Osteoblast (primary cell): ENCODE results near the gene TRIP11. TPM values are rescaled to one million over a fixed set of nuclear protein-coding genes. Genes with fewer than 3 reads are reported as not detected.
A peak's percentile ranks its signal among the peaks of the same experiment; 100 is the strongest.

Experiments used
- DNase-seq: peaks from one replicate; pipeline ENCODE4 v3.0.0; 2011; ENCODE audit warnings: low spot score, mixed read lengths; ENCODE audit not compliant: insufficient read length; ENCODE audit errors: missing footprints
- H2AFZ ChIP-seq: 2 replicates; pipeline ENCODE4 v1.6.0; 2011; ENCODE audit warnings: mild to moderate bottlenecking, low read length
- H3K27ac ChIP-seq: 2 replicates; pipeline ENCODE4 v1.5.1; 2011; ENCODE audit warnings: mild to moderate bottlenecking, low read depth, low read length, moderate library complexity
- H3K27me3 ChIP-seq: 2 replicates; pipeline ENCODE4 v1.6.0; 2012; ENCODE audit warnings: mild to moderate bottlenecking, control low read depth, inconsistent platforms, low read length, moderate library complexity; ENCODE audit not compliant: insufficient read depth
- H3K36me3 ChIP-seq: 2 replicates; pipeline ENCODE4 v1.5.1; 2011; ENCODE audit warnings: mild to moderate bottlenecking, low read length, control low read depth, moderate library complexity; ENCODE audit not compliant: insufficient read depth
- H3K4me1 ChIP-seq: 2 replicates; pipeline ENCODE4 v1.5.1; 2011; ENCODE audit warnings: mild to moderate bottlenecking, low read length, control low read depth, moderate library complexity; ENCODE audit not compliant: insufficient read depth
- H3K4me2 ChIP-seq: 2 replicates; pipeline ENCODE4 v1.6.0; 2011; ENCODE audit warnings: mild to moderate bottlenecking, low read length; ENCODE audit not compliant: insufficient read depth
- H3K4me3 ChIP-seq: fragments of 200-600 bp; sonication (generic); 3 replicates; pipeline ENCODE4 v1.5.1; 2012; ENCODE audit warnings: mild to moderate bottlenecking, low read length, inconsistent platforms; ENCODE audit not compliant: insufficient read depth
- H3K79me2 ChIP-seq: 2 replicates; pipeline ENCODE4 v1.6.0; 2012; ENCODE audit warnings: mild to moderate bottlenecking, low read length, control low read depth, inconsistent platforms; ENCODE audit not compliant: insufficient read depth
- H3K9me3 ChIP-seq: 2 replicates; pipeline ENCODE4 v1.5.1; 2011; ENCODE audit warnings: low read depth, low read length, control low read depth
- H4K20me1 ChIP-seq: 2 replicates; pipeline ENCODE4 v1.6.0; 2012; ENCODE audit warnings: mild to moderate bottlenecking, low read length, control low read depth; ENCODE audit not compliant: insufficient read depth
- total RNA-seq: library from RNA; depleted of rRNA; stranded (reverse); fragments of >200 nt; gene quantifications from 2 replicates; pipeline ENCODE4 v1.2.3, GENCODE V29; 2012
- TF ChIP-seq, protein P1 (sequence below): IDR thresholded peaks from 2 replicates; pipeline ENCODE4 v1.5.1; 2011; ENCODE audit warnings: mild to moderate bottlenecking, low read depth, low read length, moderate library complexity; ENCODE audit errors: extremely low read depth

TRIP11 gene
- total RNA-seq, 1 donor = 38.0 TPM

DNA sequence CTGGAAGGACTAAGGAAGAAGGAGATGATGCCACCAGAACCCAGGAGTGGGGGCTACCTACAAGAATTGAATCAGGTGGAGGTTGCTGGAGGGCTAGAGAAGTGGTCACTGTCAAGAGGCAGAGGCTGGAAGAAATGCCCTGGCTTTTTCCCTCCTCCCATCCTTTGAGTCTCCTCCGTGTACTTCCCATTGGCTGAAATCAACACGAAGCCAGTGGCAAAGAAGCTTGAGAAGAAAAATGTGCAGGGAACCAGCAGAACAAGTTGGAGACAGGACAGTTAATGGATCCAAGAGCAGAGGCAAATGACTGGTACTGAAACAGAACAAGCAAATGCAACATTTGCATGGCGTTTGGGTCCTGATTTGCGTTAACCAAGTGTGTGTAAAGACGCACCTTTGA lies 83.2 kb downstream of the TRIP11 start:
- TF ChIP-seq, protein P1, sequence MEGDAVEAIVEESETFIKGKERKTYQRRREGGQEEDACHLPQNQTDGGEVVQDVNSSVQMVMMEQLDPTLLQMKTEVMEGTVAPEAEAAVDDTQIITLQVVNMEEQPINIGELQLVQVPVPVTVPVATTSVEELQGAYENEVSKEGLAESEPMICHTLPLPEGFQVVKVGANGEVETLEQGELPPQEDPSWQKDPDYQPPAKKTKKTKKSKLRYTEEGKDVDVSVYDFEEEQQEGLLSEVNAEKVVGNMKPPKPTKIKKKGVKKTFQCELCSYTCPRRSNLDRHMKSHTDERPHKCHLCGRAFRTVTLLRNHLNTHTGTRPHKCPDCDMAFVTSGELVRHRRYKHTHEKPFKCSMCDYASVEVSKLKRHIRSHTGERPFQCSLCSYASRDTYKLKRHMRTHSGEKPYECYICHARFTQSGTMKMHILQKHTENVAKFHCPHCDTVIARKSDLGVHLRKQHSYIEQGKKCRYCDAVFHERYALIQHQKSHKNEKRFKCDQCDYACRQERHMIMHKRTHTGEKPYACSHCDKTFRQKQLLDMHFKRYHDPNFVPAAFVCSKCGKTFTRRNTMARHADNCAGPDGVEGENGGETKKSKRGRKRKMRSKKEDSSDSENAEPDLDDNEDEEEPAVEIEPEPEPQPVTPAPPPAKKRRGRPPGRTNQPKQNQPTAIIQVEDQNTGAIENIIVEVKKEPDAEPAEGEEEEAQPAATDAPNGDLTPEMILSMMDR = no peak
- Histone ChIP-seq H3K27ac (no peak overlapping the region), H3K27me3 (no peaks in the 10 kb centered on the region), H4K20me1 (no peaks in the 10 kb centered on the region), H3K4me3 (no peak overlapping the region), H2AFZ (no peak overlapping the region), H3K9me3 (peaks cover 3% of the 10 kb centered on the region), H3K4me2 (no peak overlapping the region), H3K79me2 (no peaks in the 10 kb centered on the region), H3K4me1 (peaks cover 2% of the 10 kb centered on the region), H3K36me3 (no peaks in the 10 kb centered on the region)
- DNase-seq = no peak

DNA sequence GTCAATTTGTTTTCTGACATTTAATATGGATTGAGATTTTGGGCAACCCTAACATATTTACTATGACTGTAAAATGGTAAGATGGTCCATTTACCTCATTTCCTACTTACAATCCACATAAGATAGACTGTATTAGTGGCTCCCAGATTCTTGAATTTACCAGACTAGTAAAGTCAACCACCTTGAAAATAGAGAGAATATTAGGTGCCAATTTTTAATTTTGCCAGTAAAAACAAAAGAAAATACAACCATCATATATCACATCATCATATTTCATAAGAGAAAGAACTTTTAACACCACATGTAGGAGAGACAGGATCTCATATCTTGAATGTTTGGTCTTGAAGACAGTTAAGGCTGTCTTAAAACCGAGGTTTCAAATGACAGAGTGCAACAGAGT lies 84.7 kb downstream of the TRIP11 start:
- Histone ChIP-seq H3K79me2 (no peaks in the 10 kb centered on the region), H3K27me3 (no peaks in the 10 kb centered on the region), H3K9me3 (peaks cover 3% of the 10 kb centered on the region), H3K4me3 (no peak overlapping the region), H2AFZ (peak overlapping the region; percentile 35), H3K27ac (no peak overlapping the region), H4K20me1 (no peaks in the 10 kb centered on the region), H3K4me1 (peaks cover 2% of the 10 kb centered on the region), H3K4me2 (no peak overlapping the region), H3K36me3 (no peaks in the 10 kb centered on the region)
- TF ChIP-seq, protein P1 = no peak
- DNase-seq = no peak

DNA sequence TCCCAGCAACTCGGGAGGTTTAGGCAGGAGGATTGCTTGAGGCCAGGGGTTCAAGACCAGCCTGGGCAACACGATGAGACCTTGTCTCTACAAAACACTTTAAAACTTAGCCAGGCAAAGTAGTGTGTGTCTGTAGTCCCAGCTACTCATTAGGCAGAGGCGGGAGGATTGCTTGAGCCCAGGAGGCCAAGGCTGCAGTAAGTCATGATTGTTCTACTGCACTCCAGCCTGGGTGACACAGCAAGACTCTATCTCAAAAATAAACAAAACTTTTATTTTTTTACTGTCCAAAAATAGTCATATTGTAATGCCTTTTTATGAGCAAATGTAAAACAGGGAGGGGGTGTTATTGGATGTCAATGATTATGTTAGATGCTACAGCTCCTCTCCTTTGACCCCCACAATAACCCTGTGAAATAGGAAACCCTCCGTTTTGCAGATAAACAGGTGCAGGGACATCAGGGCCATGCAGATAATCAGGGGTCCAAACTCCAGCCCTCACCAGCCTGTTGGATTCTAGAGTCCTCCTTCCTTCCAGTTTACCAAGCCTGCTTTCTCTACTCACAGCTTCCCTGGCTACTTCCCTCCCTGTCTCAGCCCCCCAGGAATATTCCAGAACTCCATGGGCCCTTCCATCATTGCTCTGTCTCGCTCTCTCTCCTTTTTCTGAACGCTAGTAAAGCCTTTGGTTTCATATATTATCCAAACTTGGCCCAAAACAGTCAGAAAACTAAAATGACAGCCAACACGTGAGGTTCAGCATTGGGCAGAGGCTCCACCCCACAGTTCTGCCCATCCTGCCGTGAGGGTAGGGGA lies 86.5 kb downstream of the TRIP11 start:
- H2AFZ ChIP-seq = peak overlapping the region; percentile 37
- no peaks in the 10 kb centered on the region for H3K79me2 ChIP-seq
- no peaks in the 10 kb centered on the region for H4K20me1 ChIP-seq
- peaks cover 3% of the 10 kb centered on the region for H3K9me3 ChIP-seq
- no peak for DNase-seq
- H3K4me3 ChIP-seq = no peak overlapping the region
- peaks cover 2% of the 10 kb centered on the region for H3K4me1 ChIP-seq
- H3K4me2 ChIP-seq = no peak overlapping the region
- TF ChIP-seq, protein P1 = no peak
- H3K36me3 ChIP-seq = no peaks in the 10 kb centered on the region
- no peak overlapping the region for H3K27ac ChIP-seq
- no peaks in the 10 kb centered on the region for H3K27me3 ChIP-seq

DNA sequence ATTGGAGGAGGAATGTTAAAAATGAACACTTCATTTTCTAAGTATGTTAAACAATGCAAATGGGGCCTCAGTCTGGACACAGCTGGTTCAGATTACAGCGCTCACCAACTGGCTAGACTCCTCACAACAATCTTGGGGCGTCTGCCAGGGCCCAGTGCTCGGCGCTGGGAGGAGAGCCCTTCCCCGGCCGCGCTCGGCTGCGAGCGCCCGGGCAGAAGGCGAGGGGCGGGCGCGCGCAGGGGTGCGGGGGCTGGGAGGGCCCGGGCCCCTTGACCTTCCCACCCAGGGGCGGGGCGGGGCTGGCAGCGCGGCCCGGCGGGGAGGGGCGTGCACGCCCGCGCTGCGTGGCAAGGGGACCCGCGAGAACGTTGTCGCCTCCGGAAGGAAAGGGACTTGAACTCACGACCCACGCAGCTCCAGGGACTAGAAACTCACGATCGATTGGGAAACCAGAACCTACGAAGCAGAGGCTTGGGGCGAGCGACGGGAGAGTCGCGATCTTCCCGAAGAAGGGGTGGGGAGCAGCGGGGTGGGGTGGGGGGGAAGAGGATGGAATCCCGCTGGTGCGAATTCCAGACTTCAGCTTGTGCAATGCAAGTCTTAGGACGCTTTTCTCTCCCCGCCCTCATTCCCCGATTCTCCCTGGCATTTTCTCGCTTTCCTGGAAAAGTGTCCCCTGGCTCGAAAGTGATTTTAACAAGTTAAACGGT lies 92.2 kb downstream of the TRIP11 start, which contains the start of gene FBLN5:
Gene FBLN5, minus strand, starts transcription at position 220 of the 710 bp plus-strand sequence. CDS start 465 bp downstream, outside the sequence.
- H3K27ac ChIP-seq = peak within 1 kb of the TSS; percentile 28
- peak within 1 kb of the TSS; percentile 78 for H3K4me3 ChIP-seq
- H4K20me1 ChIP-seq = no peaks in the 10 kb centered on the region
- peaks cover 13% of the 10 kb centered on the region for H3K4me1 ChIP-seq
- TF ChIP-seq, protein P1 = no peak
- H3K27me3 ChIP-seq = no peaks in the 10 kb centered on the region
- no peaks in the 10 kb centered on the region for H3K36me3 ChIP-seq
- H2AFZ ChIP-seq = peak within 1 kb of the TSS; percentile 76
- peak; percentile 94 for DNase-seq
- no peaks in the 10 kb centered on the region for H3K9me3 ChIP-seq
- peak within 1 kb of the TSS; percentile 86 for H3K4me2 ChIP-seq
- peaks cover 4% of the 10 kb centered on the region for H3K79me2 ChIP-seq
